Dedifferentiated amniotic fluid mesenchymal stem cell (primary cell): ENCODE results near the gene IL36B.
"Not testable (repeated sequence)": the region's sequence is repeated elsewhere in the genome, so short reads cannot be mapped to it uniquely, and the experiment has no call there.

Experiments used
- DNase-seq: peaks from one replicate; pipeline ENCODE4 v3.0.0-alpha.2; 2016; ENCODE audit errors: extremely low spot score

Gene IL36B

GRCh38 chr2:113052396-113052917 is at the start of gene IL36B:
Gene IL36B (minus strand): TSS chr2:113052867.
- DNase-seq, result no peak

GRCh38 chr2:113102133-113102532 is 49.5 kb upstream of the IL36B start:
- no peak for DNase-seq

GRCh38 chr2:113098532-113098931 is 45.9 kb upstream of the IL36B start:
- DNase-seq, result no peak

GRCh38 chr2:113098041-113098440 is 45.4 kb upstream of the IL36B start:
- DNase-seq, result no peak

GRCh38 chr2:113096842-113097618 is 44.4 kb upstream of the IL36B start:
- not testable (repeated sequence) for DNase-seq

GRCh38 chr2:113096306-113096705 is 43.6 kb upstream of the IL36B start:
- not testable (repeated sequence) for DNase-seq

- DNase-seq, result no peak
These were observed 40.9 kb upstream of the IL36B start for GRCh38 chr2:113093613-113093977.

GRCh38 chr2:113092864-113093612 is 40.4 kb upstream of the IL36B start:
- no peak for DNase-seq

GRCh38 chr2:113091231-113091896 is 38.7 kb upstream of the IL36B start:
- DNase-seq, result no peak

GRCh38 chr2:113089916-113090315 is 37.2 kb upstream of the IL36B start:
- no peak for DNase-seq

GRCh38 chr2:113088213-113088992 is 35.7 kb upstream of the IL36B start:
- DNase-seq, result no peak

GRCh38 chr2:113085542-113085941 is 32.9 kb upstream of the IL36B start:
- no peak for DNase-seq

GRCh38 chr2:113084249-113085000 is 31.8 kb upstream of the IL36B start:
- no peak for DNase-seq

- no peak for DNase-seq
These were observed 30.6 kb upstream of the IL36B start for GRCh38 chr2:113083296-113083695.

GRCh38 chr2:113081488-113082210 is 29.0 kb upstream of the IL36B start:
- DNase-seq, result no peak

GRCh38 chr2:113080134-113080533 is 27.5 kb upstream of the IL36B start:
- DNase-seq, result peak; percentile 31

GRCh38 chr2:113079131-113079530 is 26.5 kb upstream of the IL36B start:
- no peak for DNase-seq

GRCh38 chr2:113078350-113078839 is 25.7 kb upstream of the IL36B start:
- DNase-seq, result no peak

GRCh38 chr2:113077921-113078320 is 25.3 kb upstream of the IL36B start:
- DNase-seq, result no peak
